Nucleus accumbens (tissue), 56 donors: ENCODE measurements around the gene TANGO2.
"Not testable (repeated sequence)": the region's sequence is repeated elsewhere in the genome, so short reads cannot be mapped to it uniquely, and the experiment has no call there.

ENCODE experiments used
- DNase-seq, 56 donors: peaks; one replicate each; lab custom pipeline; 2025; lab: John Stamatoyannopoulos, UW

Gene TANGO2

DNA sequence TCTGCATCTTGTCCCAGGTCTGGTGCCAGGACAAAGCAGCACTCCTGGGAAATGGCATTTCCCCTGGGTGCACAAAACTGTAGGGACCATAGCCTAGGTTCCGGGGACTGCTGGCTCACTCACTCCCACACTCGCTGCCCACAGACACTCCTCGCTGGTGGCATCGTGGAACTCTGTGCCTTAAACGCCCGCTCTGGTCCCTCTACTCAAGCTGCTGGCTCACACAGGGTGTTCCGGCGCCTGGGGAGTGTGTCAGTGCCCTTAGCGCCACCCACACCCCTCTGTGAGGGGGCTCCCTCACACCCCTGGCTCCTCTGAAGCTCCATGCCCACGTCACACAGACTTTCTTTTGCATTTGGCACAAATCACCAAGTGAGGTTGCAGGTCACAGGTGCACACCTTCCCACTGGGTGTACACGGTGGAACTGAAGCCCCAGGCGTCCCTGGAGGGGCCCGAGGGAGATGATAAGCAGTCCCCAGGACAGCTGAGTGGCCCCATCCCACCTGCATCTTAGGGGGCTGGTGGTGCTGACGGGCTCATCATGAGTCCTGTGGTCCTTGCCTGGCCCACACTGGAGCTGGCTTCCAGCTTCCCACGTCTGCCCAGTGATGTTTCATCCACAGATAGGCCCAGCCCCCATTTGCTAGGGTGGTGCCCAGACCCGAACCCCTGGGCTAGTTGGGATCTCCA, 35.9 kb downstream of the TANGO2 start:
- no peak for DNase-seq

DNA sequence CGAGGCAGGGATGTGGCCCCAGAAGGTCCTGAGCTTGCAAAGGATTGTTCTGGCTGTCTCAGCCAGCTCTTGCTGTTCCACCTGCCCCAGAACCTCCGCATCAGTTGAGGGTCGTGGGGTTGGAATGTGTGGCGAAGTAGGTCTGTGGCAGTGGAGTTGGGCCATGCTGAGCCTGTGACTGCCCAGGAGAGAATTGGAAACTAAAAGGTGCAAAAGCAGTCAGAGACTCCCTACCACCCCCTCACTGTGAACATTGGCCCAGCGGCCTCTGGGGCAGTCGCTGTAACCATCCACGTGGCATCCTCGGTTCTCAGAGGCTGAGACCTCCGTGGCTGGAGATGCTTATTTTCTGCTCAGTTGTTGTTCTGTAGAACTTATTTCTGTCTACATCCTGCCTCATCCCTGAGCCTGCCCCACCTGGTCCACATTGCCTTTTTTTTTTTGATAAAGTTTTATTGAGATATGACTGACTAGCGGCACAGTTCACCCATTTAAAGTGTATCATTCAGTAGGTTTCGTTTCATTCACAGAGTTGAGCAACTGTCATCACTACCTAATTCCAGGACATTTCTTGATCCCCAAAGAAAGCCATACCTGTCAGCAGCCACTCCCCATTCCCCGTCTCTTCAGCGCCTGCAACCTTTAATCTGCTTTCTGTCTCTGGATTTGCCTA, 36.8 kb downstream of the TANGO2 start:
- no peak for DNase-seq

DNA sequence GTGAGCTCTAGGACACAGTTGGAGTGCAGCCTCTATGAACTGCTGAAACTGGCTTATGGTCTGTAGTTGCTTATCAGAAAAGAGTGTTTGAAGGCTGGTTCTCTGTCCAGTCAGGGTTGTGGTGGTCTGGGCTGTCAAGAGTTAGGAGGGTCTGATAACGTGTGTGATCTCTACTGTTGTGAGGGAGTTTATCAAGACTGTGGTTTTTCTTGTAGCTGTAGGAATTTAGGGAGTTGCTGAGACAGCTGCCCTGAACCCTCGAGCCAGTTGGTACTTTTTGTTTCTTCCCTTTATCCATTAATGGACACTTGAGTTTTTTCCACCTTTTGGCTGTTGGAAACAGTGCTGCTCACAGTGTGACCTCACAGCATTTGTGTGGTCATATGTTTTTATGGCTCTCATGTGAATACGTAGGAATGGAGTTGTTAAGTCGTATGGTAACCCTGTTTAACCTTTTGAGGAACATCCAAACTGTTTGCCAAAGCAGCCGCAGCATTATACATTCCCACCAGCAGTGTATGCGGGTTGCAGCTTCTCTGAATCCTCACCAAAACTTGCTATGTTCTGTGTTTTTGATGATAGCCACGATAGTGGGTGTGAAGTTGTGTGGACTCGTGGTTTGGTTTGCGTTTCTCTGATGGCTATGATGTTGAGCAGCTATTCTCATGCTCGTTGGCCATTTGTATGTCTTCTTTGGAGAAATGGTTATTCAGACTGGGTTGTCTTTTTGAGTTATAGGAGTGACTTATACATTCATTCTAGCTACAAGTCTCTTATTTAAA, 38.3 kb downstream of the TANGO2 start:
- DNase-seq: no peak

DNA sequence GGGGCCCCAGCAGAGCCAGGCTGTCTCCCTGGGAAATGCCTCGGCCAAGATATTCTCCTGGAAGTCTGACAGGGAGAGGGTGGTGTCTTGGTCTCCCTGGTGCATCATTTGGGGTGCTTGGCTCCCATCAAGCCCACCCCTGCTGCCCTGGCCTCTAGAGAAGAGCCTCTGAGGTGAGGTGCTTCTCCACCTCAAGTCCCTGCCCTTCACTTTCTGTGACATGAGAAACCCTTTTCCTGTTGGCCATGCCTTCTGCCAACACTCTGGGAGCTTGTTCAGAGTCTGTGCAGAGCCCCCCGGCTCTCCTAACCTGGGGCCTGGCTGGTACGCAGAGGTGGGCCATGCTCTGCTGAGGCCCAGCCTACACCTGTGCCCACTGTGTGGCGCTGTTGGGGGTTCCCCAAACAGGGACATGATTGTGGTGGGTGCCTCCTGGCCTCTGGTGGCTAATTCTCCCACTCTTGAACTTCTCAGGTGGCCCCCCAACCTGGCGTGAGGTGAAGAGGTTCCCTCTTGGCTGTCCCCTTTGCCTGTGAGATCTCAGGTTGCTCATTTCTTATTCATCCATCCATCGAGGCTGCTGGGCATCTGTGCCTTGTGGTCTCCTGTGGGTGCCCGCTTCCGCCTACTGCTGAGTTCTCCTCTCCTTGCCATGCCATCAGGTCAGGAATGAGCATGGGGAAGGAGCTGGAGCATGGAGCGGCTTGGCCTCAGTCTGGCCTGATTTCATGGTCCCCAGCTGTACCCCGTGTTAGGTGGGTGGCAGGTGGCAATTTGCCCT, 40.0 kb downstream of the TANGO2 start:
- DNase-seq: no peak

DNA sequence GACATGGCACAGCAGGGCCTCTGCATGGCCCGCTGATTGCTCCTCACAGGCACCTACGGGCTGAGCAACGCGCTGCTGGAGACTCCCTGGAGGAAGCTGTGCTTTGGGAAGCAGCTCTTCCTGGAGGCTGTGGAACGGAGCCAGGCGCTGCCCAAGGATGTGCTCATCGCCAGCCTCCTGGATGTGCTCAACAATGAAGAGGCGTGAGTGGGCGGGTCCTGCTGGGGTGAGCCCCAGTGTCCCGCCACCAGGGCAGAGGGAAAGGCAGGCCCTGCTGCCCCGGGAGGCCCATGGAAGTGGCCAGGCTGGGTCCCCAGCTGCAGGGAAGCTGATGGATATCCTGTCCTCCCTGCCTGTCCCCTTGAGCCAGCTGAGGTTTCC, 40.6 kb downstream of the TANGO2 start:
- no peak for DNase-seq

DNA sequence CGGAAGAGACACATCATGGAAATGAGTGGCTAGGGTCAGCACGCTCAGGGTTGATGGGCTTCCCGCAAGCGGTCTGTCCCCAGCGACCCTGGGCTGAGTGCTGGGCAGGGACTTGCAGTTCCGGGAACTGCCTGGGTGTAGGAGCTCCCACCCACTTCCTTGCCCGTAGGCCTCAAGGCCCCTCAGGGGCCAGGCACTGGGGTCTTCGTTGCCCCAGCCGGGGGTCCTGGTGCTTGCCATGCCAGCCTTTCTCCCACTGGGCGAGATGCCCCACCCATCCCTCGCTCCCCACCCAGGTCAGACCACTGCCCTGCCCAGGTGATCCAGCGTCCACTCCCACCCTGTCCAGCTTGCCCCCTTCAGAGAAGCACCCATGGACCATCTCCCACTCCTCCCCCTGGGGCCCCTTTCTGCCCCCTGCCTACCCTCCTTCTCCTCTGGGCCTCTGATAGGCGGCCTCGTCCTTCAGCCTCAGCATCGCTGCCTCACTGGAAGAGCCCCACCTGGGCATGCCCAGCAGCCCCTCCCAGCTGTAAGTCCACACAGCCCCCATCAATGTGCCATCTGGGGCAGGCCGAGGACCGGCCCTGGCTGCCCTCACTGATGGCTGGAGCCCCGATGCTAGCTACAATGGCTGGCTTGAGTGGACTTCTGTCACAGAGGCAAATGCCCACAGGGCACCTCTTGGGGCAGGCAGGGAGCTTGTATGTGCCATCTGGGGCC, 41.3 kb downstream of the TANGO2 start:
- no peak for DNase-seq

DNA sequence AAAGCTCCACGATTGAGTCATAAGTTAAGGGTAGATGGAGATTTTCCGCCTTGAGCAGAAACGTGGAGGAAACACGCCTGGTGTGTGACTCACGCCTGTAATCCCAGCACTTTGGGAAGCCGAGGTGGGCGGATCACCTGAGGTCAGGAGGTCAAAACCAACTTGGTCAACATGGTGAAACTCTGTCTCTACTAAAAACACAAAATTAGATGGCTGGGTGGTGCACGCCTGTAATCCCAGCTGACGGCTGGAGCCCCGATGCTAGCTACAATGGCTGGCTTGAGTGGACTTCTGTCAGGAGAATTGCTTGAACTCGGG, 41.8 kb downstream of the TANGO2 start:
- no peak for DNase-seq

DNA sequence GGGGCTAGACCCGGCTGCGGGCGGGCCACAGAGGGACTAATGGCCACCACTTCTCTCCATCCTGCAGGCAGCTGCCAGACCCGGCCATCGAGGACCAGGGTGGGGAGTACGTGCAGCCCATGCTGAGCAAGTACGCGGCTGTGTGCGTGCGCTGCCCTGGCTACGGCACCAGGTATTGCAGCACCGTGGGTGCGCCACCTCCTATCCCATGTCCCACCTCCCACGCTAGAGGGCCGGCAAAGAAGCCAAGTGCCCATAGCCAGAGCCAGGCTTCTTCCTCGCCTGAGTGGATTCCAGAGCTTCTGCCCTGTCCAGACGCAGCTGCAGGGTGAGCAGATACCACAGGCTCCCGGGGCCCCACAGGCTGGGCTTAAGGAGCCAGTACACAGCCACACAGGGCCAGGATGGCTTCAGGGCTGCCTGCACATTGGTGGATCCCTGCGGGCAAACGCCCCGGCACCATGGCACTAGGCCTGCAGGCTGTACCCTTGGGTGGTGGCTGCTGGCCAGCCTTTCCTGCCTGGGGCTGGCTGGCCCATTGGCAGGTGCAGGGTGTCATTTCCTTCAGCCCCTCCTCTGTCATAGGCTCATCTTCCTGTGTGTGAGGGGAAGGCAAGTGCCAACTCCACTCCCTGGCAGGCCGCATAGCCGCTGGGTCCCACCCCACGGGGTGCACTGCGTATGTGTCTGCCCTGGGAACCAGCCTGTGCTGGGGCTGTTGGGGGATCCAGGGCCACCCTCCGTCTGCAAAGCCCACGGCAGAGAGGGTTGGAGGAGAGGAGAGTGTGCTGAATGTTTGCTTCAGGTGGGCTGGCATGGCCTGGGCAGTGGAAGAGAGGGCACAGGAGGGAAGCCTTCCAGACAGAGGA, 42.6 kb downstream of the TANGO2 start:
- DNase-seq: no peak

DNA sequence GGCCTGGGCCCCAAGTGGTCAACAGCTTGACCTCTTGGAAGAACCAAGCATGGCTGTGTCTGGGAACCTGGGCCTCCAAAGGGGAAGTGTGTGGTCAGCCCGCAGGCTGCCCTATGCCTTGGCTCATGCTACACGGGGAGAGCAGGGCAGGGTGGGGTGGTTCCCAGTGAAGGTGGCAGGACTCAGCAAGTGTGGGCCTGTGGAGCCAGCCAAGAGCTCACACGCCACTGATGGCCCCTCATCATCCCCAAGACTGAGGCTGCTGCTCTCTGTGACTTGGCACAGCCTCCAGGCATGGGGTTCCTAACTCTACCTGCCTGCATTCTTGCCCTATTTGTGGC, 43.2 kb downstream of the TANGO2 start:
- DNase-seq: no peak

DNA sequence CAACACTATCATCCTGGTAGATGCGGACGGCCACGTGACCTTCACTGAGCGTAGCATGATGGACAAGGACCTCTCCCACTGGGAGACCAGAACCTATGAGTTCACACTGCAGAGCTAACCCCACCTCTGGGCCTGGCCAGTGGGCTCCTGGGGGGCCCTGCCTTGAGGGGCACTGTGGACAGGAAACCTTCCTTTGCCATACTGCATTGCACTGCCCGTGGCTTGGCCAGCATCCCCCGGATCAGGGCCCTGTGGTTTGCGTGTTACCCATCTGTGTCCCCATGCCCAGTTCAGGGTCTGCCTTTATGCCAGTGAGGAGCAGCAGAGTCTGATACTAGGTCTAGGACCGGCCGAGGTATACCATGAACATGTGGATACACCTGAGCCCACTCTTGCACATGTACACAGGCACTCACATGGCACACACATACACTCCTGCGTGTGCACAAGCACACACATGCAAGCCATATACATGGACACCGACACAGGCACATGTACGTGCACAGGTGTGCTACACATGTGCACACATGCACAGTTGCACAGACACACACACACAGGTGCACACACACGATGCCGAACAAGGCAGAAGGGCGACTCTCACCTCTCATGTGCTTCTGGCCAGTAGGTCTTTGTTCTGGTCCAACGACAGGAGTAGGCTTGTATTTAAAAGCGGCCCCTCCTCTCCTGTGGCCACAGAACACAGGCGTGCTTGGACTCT, 43.8 kb downstream of the TANGO2 start:
- no peak for DNase-seq

DNA sequence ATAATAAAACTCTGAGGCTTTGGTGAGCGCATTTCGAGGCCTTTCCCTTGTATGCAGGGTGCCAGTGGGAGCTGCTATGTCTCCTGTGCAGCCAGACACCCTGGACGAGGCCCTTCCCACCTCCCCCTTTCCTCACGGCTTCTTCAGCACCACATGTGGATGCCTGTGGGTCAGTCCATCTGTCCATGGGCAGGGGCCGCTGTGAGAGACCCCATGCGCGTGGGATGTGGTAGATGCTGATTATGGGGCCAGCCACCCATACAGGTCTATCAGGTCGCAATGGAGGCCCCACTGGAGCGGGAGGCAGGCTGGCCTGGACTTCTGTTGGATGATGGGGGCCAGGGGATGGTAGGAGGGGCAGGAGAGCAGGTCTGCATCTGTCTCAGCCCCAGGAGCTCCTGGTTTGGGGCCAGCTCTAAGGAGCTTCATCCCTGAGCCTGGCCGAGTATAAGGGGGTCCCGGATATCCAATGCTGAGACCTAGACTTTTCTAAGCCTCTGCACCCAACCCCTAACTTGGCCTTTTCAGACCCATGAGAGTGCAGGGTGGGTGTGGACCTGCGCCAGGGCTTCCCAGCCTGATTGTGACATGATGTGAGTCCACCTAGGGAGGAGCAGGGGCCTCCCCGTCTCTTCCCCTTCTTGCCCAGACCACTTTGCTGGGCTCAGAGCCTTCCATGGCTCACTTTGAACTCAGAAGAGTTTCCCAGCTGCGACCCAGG, 45.1 kb downstream of the TANGO2 start:
- no peak for DNase-seq

DNA sequence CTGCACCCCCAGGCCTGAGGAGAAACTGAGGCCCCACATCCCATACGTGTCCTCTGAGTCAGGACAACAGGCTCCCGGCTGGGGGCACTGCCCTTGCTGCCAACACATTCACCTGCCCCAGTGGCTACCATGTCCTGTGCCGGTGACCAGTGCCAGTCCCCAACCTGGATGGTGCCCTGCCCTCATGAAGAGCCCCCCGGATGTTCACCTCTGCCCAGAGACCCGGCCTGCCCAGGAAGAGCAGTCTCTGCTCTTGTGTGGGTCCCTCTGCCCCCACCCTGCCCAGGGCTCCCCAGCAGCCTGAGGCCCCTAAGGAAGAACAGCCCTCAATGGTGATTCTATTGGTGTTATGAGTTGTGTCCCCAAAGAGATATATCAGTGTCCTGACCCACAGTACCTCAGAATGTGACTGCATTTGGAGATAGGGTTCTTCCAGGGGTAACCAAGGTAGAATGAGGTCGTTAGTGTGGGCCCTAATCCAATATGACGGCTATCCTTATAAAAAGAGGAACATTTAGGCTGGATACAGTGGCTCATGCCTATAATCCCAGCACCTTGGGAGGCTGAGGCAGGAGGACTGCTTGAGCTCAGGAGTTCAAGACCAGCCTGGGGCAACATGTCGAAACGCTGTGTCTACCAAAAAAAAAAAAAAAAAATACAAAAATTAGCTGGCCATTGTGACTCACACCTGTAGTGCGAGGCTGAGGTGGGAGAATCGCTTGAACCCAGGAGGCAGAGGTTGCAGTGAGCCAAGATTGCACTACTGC, 45.9 kb downstream of the TANGO2 start:
- no peak for DNase-seq

DNA sequence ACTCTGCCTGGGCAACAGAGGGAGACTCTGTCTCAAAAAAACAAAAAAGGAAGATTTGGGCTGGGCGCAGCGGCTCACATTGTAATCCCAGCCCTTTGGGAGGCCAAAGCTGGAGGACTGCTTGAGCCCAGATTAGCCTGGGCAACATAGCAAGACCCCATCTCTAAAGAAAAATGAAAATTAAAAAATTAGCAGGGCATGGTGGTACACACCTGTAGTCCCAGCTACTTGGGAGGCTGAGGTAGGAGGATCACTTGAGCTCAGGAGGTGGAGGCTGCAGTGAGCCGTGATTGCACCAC, 46.4 kb downstream of the TANGO2 start:
- DNase-seq: not testable (repeated sequence)

DNA sequence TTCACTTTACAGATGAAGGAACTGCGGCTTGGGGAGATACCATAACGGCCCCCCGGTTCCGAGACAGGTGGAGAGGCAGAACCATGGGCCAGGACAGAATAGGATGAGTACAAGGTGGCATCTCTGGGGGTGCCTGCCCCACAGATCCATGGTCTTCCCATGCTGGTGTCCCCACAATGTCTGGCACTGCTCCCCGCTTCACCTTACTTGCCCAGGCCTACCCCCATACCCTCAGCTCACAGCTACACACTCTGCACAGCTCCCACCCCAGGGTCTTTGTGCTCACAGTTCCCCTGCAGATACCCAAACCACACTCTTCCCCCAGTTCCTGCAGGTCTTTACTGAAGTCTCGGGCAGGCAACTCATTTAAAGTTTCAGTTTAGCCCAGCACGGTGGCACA, 47.7 kb downstream of the TANGO2 start:
- DNase-seq: no peak

DNA sequence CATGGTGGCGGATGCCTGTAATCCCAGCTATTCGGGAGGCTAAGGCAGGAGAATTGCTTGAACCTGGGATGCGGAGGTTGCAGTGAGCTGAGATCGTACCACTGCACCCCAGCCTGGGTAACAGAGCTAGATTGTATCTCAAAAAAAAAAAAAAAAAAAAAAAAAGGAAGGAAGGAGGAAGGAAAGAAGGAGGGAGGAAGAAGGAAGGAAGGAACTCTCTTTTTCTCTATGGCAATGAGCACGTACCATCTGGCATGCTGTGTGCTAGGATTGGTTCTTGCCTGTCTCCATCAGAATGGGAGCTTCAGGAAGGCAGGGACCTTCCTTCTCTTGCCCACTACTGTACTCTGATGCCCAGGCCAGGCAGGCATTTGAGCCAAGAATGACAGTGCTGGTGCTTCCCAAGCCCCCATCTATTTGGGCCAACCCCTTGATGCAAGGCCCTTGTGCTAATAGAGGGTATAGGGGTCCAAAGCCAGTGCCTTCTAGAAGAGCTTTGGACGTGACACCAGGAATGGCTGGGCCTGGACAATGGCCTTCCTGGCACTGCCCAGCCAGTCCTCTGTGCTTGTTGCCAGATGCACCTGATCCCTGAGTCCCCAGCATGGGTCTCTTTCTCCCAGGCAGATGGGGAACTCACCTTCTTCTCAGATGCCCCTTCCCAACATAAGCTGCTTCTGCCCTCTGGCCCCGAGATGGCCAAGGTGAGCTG, 48.6 kb downstream of the TANGO2 start:
- DNase-seq: no peak

DNA sequence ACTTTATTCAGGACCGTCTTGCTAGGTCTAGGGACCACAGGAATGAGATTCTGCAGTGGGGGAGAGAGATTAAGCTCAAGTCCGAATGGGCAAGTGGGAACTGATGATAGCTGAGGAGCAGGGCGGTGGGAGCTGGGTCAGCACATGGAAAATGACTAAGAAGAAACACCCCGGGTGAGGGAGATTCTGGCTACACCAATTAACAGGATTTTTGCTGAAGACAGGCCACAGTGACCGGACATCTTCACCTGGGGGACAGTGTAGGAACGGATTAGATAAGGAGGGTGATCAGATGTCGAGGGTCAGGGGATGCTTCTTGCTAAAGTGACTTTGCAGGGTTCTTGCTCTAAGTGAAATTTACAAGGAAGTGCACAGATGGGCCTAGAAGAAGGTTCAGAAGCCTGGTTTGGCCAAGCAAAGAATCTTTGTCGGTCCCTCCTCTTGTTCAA, 50.6 kb downstream of the TANGO2 start:
- no peak for DNase-seq

DNA sequence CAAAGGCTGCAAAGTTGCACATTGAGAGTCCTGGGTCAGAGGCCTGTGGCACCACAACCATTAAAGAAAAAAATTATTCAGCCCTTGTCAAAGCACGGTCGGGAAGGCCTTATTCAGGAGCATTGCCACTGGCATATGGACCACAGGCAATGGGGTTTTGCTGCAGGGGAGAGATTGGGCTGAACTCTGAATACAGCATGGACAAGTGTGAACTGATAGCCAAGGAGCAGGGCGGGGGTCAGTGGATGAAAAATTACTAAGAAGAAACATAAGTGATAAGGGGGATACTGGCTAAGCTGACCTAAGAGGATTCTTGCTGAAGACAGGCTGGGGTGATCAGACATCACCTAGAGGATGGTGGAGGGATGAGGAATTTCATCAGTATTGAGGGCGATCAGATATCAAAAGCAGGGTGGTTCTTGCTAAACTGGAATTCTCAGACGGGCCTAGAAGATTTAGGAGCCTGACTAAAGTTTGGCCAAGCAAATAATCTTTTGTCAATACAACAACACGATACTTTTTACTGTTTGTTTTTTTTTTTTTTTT, 55.8 kb downstream of the TANGO2 start:
- no peak for DNase-seq
